HL-60 (cell line): ENCODE results near the gene SLC4A9.

Experiments
- DNase-seq, 2 experiments: peaks; one replicate each; pipeline ENCODE4 v3.0.0-alpha.2; 2010 to 2020; ENCODE audit warnings: low read depth in 1 of 2, low spot score in 1 of 2
- H3K27ac ChIP-seq: fragments of 250-450 bp; sonication (Bioruptor Pico); replicated peaks from 2 replicates; pipeline ENCODE4 v1.5.1; 2020; ENCODE audit warnings: mild to moderate bottlenecking, moderate library complexity
- H3K27me3 ChIP-seq: fragments of 250-450 bp; sonication (Bioruptor Pico); 2 replicates; pipeline ENCODE4 v1.5.1; 2021; ENCODE audit warnings: mild to moderate bottlenecking, moderate library complexity; ENCODE audit not compliant: insufficient read depth, poor library complexity, severe bottlenecking
- H3K4me3 ChIP-seq: replicated peaks from 2 replicates; pipeline ENCODE4 v1.5.1; 2011; ENCODE audit warnings: mild to moderate bottlenecking, control low read depth, low read length; ENCODE audit not compliant: insufficient read depth
- CTCF ChIP-seq: IDR thresholded peaks from one replicate; pipeline ENCODE4 v1.5.1; 2011; ENCODE audit warnings: low read length, control low read depth, inconsistent platforms; ENCODE audit not compliant: insufficient read depth
- GABPA ChIP-seq: IDR thresholded peaks from 2 replicates; pipeline ENCODE4 v1.6.1; 2012; ENCODE audit warnings: low read depth
- POLR2AphosphoS5 ChIP-seq: IDR thresholded peaks from 2 replicates; pipeline ENCODE4 v1.6.1; 2012; ENCODE audit warnings: low read depth
- REST ChIP-seq: IDR thresholded peaks from 2 replicates; pipeline ENCODE4 v1.6.1; 2012; ENCODE audit warnings: low read depth; ENCODE audit not compliant: insufficient replicate concordance
- SPI1 ChIP-seq: IDR thresholded peaks from 2 replicates; pipeline ENCODE4 v1.6.1; 2012; ENCODE audit warnings: low read depth, mild to moderate bottlenecking, borderline replicate concordance

The SLC4A9 gene

GRCh38 chr5:140339636-140340035 lies 20.4 kb upstream of the SLC4A9 start:
- Histone ChIP-seq H3K27ac (no peak overlapping the region), H3K4me3 (no peak overlapping the region), H3K27me3 (no peaks in the 10 kb centered on the region)
- no peak for TF ChIP-seq GABPA
- no peak for TF ChIP-seq POLR2AphosphoS5
- no peak for TF ChIP-seq SPI1
- no peak for TF ChIP-seq CTCF
- no peak for TF ChIP-seq REST
- DNase-seq: no peak

GRCh38 chr5:140340605-140341121 lies 19.3 kb upstream of the SLC4A9 start:
- TF ChIP-seq CTCF: no peak
- TF ChIP-seq GABPA: no peak
- TF ChIP-seq SPI1: no peak
- no peak for TF ChIP-seq REST
- TF ChIP-seq POLR2AphosphoS5: no peak
- peak in 1 of 2 experiments; percentile 13 for DNase-seq
- Histone ChIP-seq H3K27ac (no peak overlapping the region), H3K27me3 (no peaks in the 10 kb centered on the region), H3K4me3 (no peak overlapping the region)

GRCh38 chr5:140341591-140341990 lies 18.4 kb upstream of the SLC4A9 start:
- DNase-seq: no peak
- no peaks in the 10 kb centered on the region for H3K27me3 ChIP-seq
- H3K27ac ChIP-seq: peak overlapping the region; percentile 70
- no peak overlapping the region for H3K4me3 ChIP-seq
- TF ChIP-seq POLR2AphosphoS5 (no peak), REST (no peak), CTCF (no peak), GABPA (no peak), SPI1 (no peak)
